ENCODE data around the gene TREM1. TPM values are rescaled to one million over a fixed set of nuclear protein-coding genes. Genes with fewer than 3 reads are reported as not detected.
A peak's percentile ranks its signal among the peaks of the same experiment; 100 is the strongest.

The TREM1 gene
- total RNA-seq, 4 donors from 2014 or later: 0.25 to 5.5 TPM; not detected in 2

DNA sequence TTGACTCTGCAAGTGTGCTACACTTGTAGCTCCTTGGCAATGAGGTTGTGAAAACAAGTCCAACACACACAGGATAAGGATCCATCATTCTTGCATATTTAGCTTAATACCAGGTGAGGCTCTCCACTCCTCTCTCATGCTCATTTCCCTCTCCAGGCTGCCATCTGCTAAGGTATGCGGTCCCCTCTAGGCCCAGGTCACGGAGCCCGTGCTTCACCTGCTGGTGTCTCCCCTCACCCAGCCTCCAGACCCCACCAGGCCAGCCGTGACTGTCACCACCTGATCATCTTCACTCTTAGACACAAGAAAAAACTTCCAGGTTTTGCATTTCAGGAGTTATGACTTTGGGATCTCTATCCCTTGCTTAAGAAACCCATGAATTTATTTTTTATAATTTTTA, 34.7 kb upstream of the TREM1 start:
- Histone ChIP-seq H3K27me3 (peaks cover 57% of the 10 kb centered on the region), H3K4me1 (peaks cover 0 to 10% (median 0%) of the 10 kb centered on the region in 3 donors), H3K27ac (no peak overlapping the region), H3K36me3 (no peaks in the 10 kb centered on the region), H3K4me3 (no peak overlapping the region), H3K9me3 (no peaks in the 10 kb centered on the region)
- no peak for ATAC-seq
- WGBS, 2 donors (ENCODE audit: low coverage in 1 of 2): 76 to 83% methylated on average over 4 of the region's 4 CpGs
- no peak for TF ChIP-seq EP300 (IDR thresholded peaks at IDR 0.05)
- TF ChIP-seq POLR2AphosphoS5 (IDR thresholded peaks at IDR 0.05): no peak
- TF ChIP-seq, protein P1, sequence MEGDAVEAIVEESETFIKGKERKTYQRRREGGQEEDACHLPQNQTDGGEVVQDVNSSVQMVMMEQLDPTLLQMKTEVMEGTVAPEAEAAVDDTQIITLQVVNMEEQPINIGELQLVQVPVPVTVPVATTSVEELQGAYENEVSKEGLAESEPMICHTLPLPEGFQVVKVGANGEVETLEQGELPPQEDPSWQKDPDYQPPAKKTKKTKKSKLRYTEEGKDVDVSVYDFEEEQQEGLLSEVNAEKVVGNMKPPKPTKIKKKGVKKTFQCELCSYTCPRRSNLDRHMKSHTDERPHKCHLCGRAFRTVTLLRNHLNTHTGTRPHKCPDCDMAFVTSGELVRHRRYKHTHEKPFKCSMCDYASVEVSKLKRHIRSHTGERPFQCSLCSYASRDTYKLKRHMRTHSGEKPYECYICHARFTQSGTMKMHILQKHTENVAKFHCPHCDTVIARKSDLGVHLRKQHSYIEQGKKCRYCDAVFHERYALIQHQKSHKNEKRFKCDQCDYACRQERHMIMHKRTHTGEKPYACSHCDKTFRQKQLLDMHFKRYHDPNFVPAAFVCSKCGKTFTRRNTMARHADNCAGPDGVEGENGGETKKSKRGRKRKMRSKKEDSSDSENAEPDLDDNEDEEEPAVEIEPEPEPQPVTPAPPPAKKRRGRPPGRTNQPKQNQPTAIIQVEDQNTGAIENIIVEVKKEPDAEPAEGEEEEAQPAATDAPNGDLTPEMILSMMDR (IDR thresholded peaks at IDR 0.05): no peak
- no peak for TF ChIP-seq POLR2A (IDR thresholded peaks at IDR 0.05)

DNA sequence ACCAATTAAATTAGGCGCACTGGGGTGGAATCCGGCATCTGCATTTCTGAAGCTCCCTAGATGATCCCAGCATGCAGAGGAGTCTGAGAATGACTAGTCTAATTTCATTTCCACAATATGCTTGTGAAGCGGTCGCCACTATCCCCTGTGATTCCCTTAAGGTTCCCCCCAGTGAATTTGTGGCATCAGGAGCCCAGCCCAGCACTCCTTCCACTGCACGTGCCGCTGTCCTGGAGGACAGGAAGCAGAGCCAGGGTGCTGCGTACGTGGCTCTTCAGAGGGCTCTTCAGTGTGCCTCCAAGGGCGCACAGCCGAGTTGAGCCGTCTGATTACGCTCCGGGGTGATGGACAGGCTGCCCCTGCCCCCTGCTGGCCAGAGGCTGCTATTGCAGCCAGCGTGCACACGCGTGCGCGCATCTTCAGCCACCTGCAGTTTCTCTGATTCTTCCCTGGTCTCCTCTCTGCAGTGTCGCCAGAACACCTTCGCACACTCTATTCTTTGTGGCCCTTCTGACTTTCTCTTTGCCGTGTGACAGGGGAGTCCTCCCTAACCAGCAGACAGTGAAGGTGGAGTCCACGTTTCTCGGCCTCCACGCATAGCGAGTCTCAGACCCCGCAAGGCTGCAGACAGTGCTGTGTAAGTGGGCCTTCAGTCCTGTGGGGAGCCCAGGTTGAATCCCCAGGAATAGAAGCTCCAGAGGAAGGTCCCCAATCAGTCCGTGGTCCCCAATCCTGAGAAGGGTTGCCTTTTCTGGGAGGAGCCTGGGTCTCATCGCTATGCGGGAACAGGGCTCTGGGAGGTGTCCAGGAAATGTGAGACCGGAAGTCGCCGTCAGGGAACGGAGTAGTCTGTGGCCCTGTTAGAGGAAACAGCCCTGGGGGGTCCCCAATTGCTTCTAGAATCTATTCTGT, 32.4 kb upstream of the TREM1 start:
- H3K4me3 ChIP-seq: peak overlapping the region in 1 of 2 donors; percentile 34
- 15 to 40% methylated on average over 8 to 13 of the region's 33 CpGs for WGBS, 2 donors (ENCODE audit: low coverage in 1 of 2)

DNA sequence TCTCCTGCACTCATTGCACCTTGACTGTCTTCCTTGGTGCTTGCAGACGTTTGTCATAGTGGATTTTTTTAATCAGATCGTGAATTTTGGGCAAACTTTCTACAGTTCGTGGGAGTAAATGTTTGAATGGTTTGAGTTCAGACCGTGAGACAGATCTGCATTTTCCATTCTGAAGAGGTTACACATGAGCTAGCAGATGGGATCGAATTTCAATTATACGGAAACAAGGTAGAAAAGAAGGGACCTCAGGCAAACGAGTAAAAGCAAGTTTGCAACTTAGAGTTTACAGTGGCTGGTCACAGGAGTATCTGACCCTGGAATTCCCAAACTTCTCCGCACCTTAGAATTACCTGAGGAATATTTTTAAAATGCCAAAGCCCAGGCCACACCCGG, 31.8 kb upstream of the TREM1 start:
- TF ChIP-seq EP300 (IDR thresholded peaks at IDR 0.05) (no peak), POLR2A (IDR thresholded peaks at IDR 0.05) (no peak)
- no peak overlapping the region for H3K27ac ChIP-seq
- H3K9me3 ChIP-seq: no peaks in the 10 kb centered on the region
- no peak overlapping the region for H3K4me3 ChIP-seq
- H3K36me3 ChIP-seq: no peaks in the 10 kb centered on the region
- WGBS, 2 donors (ENCODE audit: low coverage in 1 of 2): 29 to 32% methylated on average over 6 to 8 of the region's 9 CpGs
- H3K27me3 ChIP-seq: peaks cover 63% of the 10 kb centered on the region
- no peak for ATAC-seq
- peaks cover 0 to 10% (median 0%) of the 10 kb centered on the region in 3 donors for H3K4me1 ChIP-seq

More for the DNA sequence above, 32.4 kb upstream of the TREM1 start:
- H3K4me1 ChIP-seq: peaks cover 0 to 10% (median 0%) of the 10 kb centered on the region in 3 donors
- TF ChIP-seq, protein P1 (IDR thresholded peaks at IDR 0.05): peak; percentile 92 to 99 (median 98)
- TF ChIP-seq POLR2A (IDR thresholded peaks at IDR 0.05) (no peak), POLR2AphosphoS5 (IDR thresholded peaks at IDR 0.05) (no peak), EP300 (IDR thresholded peaks at IDR 0.05) (no peak)
- peak; percentile 88 for ATAC-seq
- H3K9me3 ChIP-seq: no peaks in the 10 kb centered on the region
- no peaks in the 10 kb centered on the region for H3K36me3 ChIP-seq
- H3K27me3 ChIP-seq: peaks cover 57% of the 10 kb centered on the region
- H3K27ac ChIP-seq: no peak overlapping the region

DNA sequence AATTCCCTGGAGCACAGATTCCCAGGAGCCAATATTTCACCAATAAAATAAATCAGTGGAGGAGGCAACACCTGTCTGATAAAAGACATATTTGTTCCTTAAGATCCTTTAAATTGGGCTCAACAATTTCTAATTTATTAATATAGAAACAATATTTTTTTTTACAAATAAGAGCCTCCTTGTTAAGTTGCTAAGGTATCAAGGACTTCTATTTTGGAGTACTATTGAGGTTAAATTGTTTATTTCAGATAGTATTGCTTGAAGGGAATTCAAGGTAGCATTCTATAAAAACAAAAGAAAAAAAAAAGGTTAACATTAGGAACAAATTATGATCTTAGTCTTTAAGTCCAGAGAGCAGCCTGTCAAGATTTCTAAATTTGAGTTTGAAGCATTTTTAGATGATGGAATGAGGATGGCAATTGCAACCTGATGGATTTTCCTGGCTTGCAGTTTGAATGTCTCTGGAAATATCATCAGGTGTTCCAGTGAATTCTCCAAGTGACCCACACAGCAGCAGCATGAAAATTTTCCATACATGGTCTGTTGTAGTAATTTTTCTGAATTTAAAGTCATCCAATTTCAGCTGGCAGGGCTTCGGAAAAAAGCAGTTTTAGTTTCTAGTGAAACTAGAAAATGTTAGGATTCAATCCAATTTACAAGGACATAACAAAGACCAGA, 29.6 kb upstream of the TREM1 start:
- no peak for TF ChIP-seq POLR2AphosphoS5 (IDR thresholded peaks at IDR 0.05)
- no peak for TF ChIP-seq EP300 (IDR thresholded peaks at IDR 0.05)
- TF ChIP-seq POLR2A (IDR thresholded peaks at IDR 0.05): no peak
- TF ChIP-seq, protein P1 (IDR thresholded peaks at IDR 0.05): no peak
- no peak for ATAC-seq
- WGBS, 2 donors (ENCODE audit: low coverage in 1 of 2): 67 to 69% methylated on average over 1 of the region's 1 CpG
- H3K27me3 ChIP-seq: peaks cover 81% of the 10 kb centered on the region
- H3K4me1 ChIP-seq: peaks cover 0 to 10% (median 0%) of the 10 kb centered on the region in 3 donors
- H3K27ac ChIP-seq: no peak overlapping the region
- H3K36me3 ChIP-seq: no peaks in the 10 kb centered on the region
- no peaks in the 10 kb centered on the region for H3K9me3 ChIP-seq
- H3K4me3 ChIP-seq: no peak overlapping the region

DNA sequence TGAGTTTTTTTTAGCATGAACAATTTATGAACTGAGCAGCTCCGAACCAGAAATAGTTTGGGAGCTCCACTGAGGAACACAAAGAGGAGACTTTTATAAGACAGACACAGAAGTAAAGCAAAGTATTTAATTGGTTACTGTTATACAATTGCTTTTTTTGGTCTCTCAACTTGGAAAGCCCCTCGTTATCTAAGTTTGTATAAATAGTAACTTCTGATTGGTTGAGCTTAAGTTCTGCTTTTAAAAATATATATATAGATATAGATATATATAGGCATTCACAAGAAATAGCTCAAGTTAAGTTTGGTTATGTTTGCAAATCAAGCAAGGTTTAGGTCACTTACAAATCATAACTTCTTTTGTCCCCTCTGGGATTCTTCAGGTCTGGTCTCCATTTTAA, 28.7 kb upstream of the TREM1 start:
- 40 to 44% methylated on average over 2 of the region's 2 CpGs for WGBS, 2 donors (ENCODE audit: low coverage in 1 of 2)
- TF ChIP-seq POLR2AphosphoS5 (IDR thresholded peaks at IDR 0.05) (no peak), POLR2A (IDR thresholded peaks at IDR 0.05) (no peak), EP300 (IDR thresholded peaks at IDR 0.05) (no peak)
- TF ChIP-seq, protein P1 (IDR thresholded peaks at IDR 0.05): no peak
- peaks cover 0 to 10% (median 0%) of the 10 kb centered on the region in 3 donors for H3K4me1 ChIP-seq
- H3K27ac ChIP-seq: no peak overlapping the region
- no peaks in the 10 kb centered on the region for H3K9me3 ChIP-seq
- no peak overlapping the region for H3K4me3 ChIP-seq
- no peak for ATAC-seq
- H3K27me3 ChIP-seq: peaks cover 82% of the 10 kb centered on the region
- H3K36me3 ChIP-seq: no peaks in the 10 kb centered on the region

All from gastroesophageal sphincter (tissue), 4 donors.